ENCODE results near the gene CCDC73. TPM values are rescaled to one million over a fixed set of nuclear protein-coding genes. Genes with fewer than 3 reads are reported as not detected.

CCDC73 gene
- total RNA-seq, 1 experiment from 2014 or later = not detected

- TF ChIP-seq PRRX2 (CRISPR knock-in tag; IDR thresholded peaks at IDR 0.05) = no peak
These were observed 36.8 kb upstream of the CCDC73 start (continued) for GRCh38 chr11:32831221-32831620.

GRCh38 chr11:32830796-32831195 is 36.3 kb upstream of the CCDC73 start:
- H3K4me3 Mint-ChIP-seq = peak overlapping the region; percentile 64
- H3K4me1 Mint-ChIP-seq = peaks cover 22% of the 10 kb centered on the region
- ChIA-PET CTCF (interaction anchor here (0.7 to 1.3 kb wide), 3 partner anchors 10 to 22 kb away, joined by 3 read pairs; no protein-coding TSS in a partner anchor), POLR2A (no interaction called here)
- DNase-seq (ENCODE audit: low spot score) (no peak), ATAC-seq (no peak)
- H3K27ac Mint-ChIP-seq = no peak overlapping the region
- H3K36me3 Mint-ChIP-seq = no peaks in the 10 kb centered on the region; the same call in 1 of the 2 replicates
- no peaks in the 10 kb centered on the region for H3K9me3 Mint-ChIP-seq
- H3K27me3 Mint-ChIP-seq (ENCODE audit: low read depth) = peaks cover 37% of the 10 kb centered on the region
- TF ChIP-seq, protein P1, sequence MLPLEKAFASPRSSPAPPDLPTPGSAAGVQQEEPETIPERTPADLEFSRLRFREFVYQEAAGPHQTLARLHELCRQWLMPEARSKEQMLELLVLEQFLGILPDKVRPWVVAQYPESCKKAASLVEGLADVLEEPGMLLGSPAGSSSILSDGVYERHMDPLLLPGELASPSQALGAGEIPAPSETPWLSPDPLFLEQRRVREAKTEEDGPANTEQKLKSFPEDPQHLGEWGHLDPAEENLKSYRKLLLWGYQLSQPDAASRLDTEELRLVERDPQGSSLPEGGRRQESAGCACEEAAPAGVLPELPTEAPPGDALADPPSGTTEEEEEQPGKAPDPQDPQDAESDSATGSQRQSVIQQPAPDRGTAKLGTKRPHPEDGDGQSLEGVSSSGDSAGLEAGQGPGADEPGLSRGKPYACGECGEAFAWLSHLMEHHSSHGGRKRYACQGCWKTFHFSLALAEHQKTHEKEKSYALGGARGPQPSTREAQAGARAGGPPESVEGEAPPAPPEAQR (CRISPR knock-in tag; IDR thresholded peaks at IDR 0.05) = no peak
- no peak for TF ChIP-seq ZNF232 (CRISPR knock-in tag; IDR thresholded peaks at IDR 0.05)
- TF ChIP-seq, protein P2, sequence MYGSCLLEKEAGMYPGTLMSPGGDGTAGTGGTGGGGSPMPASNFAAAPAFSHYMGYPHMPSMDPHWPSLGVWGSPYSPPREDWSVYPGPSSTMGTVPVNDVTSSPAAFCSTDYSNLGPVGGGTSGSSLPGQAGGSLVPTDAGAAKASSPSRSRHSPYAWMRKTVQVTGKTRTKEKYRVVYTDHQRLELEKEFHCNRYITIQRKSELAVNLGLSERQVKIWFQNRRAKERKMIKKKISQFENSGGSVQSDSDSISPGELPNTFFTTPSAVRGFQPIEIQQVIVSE (CRISPR knock-in tag; IDR thresholded peaks at IDR 0.05; ENCODE audit: borderline replicate concordance) = no peak
- TF ChIP-seq ZNF671 (CRISPR knock-in tag; IDR thresholded peaks at IDR 0.05) = no peak
- TF ChIP-seq PREB (CRISPR knock-in tag; IDR thresholded peaks at IDR 0.05; ENCODE audit: borderline replicate concordance) = no peak
- no peak for TF ChIP-seq ZNF219 (CRISPR knock-in tag; IDR thresholded peaks at IDR 0.05; ENCODE audit: borderline replicate concordance)
- no peak for TF ChIP-seq ZNF416 (CRISPR knock-in tag; IDR thresholded peaks at IDR 0.05)
- TF ChIP-seq AR (CRISPR knock-in tag; IDR thresholded peaks at IDR 0.05) = no peak
- TF ChIP-seq, protein P3, sequence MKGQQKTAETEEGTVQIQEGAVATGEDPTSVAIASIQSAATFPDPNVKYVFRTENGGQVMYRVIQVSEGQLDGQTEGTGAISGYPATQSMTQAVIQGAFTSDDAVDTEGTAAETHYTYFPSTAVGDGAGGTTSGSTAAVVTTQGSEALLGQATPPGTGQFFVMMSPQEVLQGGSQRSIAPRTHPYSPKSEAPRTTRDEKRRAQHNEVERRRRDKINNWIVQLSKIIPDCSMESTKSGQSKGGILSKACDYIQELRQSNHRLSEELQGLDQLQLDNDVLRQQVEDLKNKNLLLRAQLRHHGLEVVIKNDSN (CRISPR knock-in tag; IDR thresholded peaks at IDR 0.05) = no peak
- no peak for TF ChIP-seq CBFB (CRISPR knock-in tag; IDR thresholded peaks at IDR 0.05; ENCODE audit: low read depth)
- TF ChIP-seq, protein P4, sequence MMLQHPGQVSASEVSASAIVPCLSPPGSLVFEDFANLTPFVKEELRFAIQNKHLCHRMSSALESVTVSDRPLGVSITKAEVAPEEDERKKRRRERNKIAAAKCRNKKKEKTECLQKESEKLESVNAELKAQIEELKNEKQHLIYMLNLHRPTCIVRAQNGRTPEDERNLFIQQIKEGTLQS (CRISPR knock-in tag; conservative IDR thresholded peaks at IDR 0.05) = no peak
- no peak for TF ChIP-seq EMX1 (CRISPR knock-in tag; IDR thresholded peaks at IDR 0.05)
- no peak for TF ChIP-seq SMAD4 (CRISPR knock-in tag; IDR thresholded peaks at IDR 0.05)
- no peak for TF ChIP-seq ZNF121 (CRISPR knock-in tag; IDR thresholded peaks at IDR 0.05)

DNA sequence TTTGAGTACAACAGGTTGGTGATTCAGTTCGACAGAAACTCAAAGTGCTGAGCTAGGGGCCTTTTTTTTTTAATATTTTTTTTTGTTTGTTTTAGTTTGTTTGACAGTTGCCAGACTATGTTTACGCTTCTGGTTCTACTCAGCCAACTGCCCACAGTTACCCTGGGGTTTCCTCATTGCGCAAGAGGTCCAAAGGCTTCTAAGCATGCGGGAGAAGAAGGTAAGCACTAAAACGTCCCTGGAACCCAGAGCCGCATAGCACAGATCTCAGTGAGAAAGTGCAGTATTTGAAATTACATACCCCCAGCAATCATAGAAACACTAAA is 35.9 kb upstream of the CCDC73 start:
- no peak for DNase-seq (ENCODE audit: low spot score)
- ChIA-PET CTCF (interaction anchor here (0.7 to 1.3 kb wide), 2 partner anchors 10 to 21 kb away, joined by 3 read pairs; no protein-coding TSS in a partner anchor), POLR2A (no interaction called here)
- no peaks in the 10 kb centered on the region for H3K9me3 Mint-ChIP-seq
- H3K36me3 Mint-ChIP-seq = no peaks in the 10 kb centered on the region; the same call in 1 of the 2 replicates
- peaks cover 37% of the 10 kb centered on the region for H3K27me3 Mint-ChIP-seq (ENCODE audit: low read depth)
- H3K4me3 Mint-ChIP-seq = peak overlapping the region; percentile 64
- peaks cover 21% of the 10 kb centered on the region for H3K4me1 Mint-ChIP-seq
- ATAC-seq = peak; percentile 16
- TF ChIP-seq JAZF1 (CRISPR knock-in tag; IDR thresholded peaks at IDR 0.05) (no peak), SMAD3 (CRISPR knock-in tag; IDR thresholded peaks at IDR 0.05; ENCODE audit: borderline replicate concordance) (no peak), MXD4 (CRISPR knock-in tag; IDR thresholded peaks at IDR 0.05; ENCODE audit: borderline replicate concordance) (no peak), ETV6 (CRISPR knock-in tag; IDR thresholded peaks at IDR 0.05) (no peak), ZNF416 (CRISPR knock-in tag; IDR thresholded peaks at IDR 0.05) (no peak), ZBTB21 (CRISPR knock-in tag; IDR thresholded peaks at IDR 0.05; ENCODE audit: borderline replicate concordance) (no peak), FOXK1 (CRISPR knock-in tag; IDR thresholded peaks at IDR 0.05) (no peak)
- H3K27ac Mint-ChIP-seq = no peak overlapping the region
